Vagina (tissue), 2 donors: ENCODE results near the gene SPATA20. TPM values are rescaled to one million over a fixed set of nuclear protein-coding genes. Genes with fewer than 3 reads are reported as not detected.

ENCODE experiments used
- DNase-seq, 2 donors: peaks; one replicate each; pipeline ENCODE4 v3.0.0-alpha.2; 2017; ENCODE audit errors: extremely low spot score in 2 of 2
- H3K27ac ChIP-seq: fragments of 200-600 bp; sonication (generic); one replicate; pipeline ENCODE4 v1.5.1; 2019
- H3K27me3 ChIP-seq: fragments of 200-600 bp; sonication (generic); one replicate; pipeline ENCODE4 v1.5.1; 2019
- H3K36me3 ChIP-seq, 2 donors: fragments of 200-600 bp; sonication (generic); one replicate each; pipeline ENCODE4 v1.5.1; 2017 to 2019
- H3K4me1 ChIP-seq: fragments of 200-600 bp; sonication (generic); one replicate; pipeline ENCODE4 v1.5.1; 2019
- H3K4me3 ChIP-seq, 2 donors: fragments of 200-600 bp; sonication (generic); 1 replicate in 1 of 2; 2 replicates in 1 of 2; pipeline ENCODE4 v1.5.1; 2016 to 2019
- H3K9me3 ChIP-seq: fragments of 200-600 bp; sonication (generic); one replicate; pipeline ENCODE4 v1.5.1; 2019
- POLR2A ChIP-seq, 2 donors: fragments of 450-650 bp; IDR thresholded peaks; one replicate each; pipeline ENCODE4 v1.6.1; 2017; ENCODE audit warnings: antibody characterized with exemption in 2 of 2, mild to moderate bottlenecking in 2 of 2, moderate library complexity in 2 of 2
- POLR2AphosphoS5 ChIP-seq, 2 donors: sonication (generic); formaldehyde crosslinking; IDR thresholded peaks; one replicate each; pipeline ENCODE4 v1.9.0; 2017; ENCODE audit warnings: antibody characterized with exemption in 2 of 2, mild to moderate bottlenecking in 2 of 2, low read depth in 1 of 2; ENCODE audit not compliant: insufficient read depth in 1 of 2
- intact Hi-C: fragments of 100-400 bp; cut with DNase I; formaldehyde crosslinking; loops from one replicate; pipeline ENCODE4 v1.15.1; 2023
- total RNA-seq: library from RNA; depleted of rRNA; stranded (reverse); fragments of >200 nt; gene quantifications from one replicate; pipeline ENCODE4 v1.2.3, GENCODE V29; 2016
- TF ChIP-seq, protein P1 (sequence below), 3 experiments: fragments of 450-650 bp in 2 of 3; fragments of 200-600 bp in 1 of 3; sonication (generic) in 1 of 3; IDR thresholded peaks; one replicate each; pipeline ENCODE4 v1.5.1; 2017 to 2019; ENCODE audit warnings: antibody characterized with exemption in 3 of 3, mild to moderate bottlenecking in 2 of 3, moderate library complexity in 2 of 3

Gene SPATA20
- total RNA-seq, 1 donor from 2014 or later = 73.4 TPM

DNA sequence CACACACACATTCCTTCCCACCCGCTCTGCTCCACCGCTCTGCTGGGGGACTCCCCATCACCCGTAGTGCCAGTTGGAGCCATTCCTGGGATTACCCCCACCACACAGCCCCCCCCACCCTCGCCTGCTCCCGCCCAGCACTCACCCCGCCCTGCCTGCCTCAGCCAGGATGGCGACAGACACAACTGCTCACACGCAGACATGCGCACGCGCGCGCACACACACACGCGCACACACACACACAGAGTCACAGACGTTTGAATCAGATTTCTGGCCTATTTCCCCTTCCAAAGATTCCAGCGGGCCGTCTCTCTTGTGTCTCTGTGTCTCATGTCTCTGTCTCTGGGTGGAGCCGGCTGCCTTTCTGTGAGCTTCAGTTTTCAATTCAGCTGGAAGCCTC, 17.9 kb downstream of the SPATA20 start:
- peak overlapping the region; percentile 13 to 38 for H3K4me3 ChIP-seq
- H3K9me3 ChIP-seq = no peaks in the 10 kb centered on the region
- H3K27me3 ChIP-seq = no peaks in the 10 kb centered on the region
- intact Hi-C loops = no loop called here
- peaks cover 54% of the 10 kb centered on the region for H3K4me1 ChIP-seq
- H3K27ac ChIP-seq = peak overlapping the region; percentile 92
- DNase-seq = peak in 1 of 2 donors; percentile 97
- no peaks in the 10 kb centered on the region for H3K36me3 ChIP-seq
- TF ChIP-seq POLR2AphosphoS5 (IDR thresholded peaks at IDR 0.05; ENCODE audit: insufficient read depth in 1 of 2, low read depth in 1 of 2) (peak in 1 of 2 donors; percentile 52), POLR2A (IDR thresholded peaks at IDR 0.05) (no peak)

DNA sequence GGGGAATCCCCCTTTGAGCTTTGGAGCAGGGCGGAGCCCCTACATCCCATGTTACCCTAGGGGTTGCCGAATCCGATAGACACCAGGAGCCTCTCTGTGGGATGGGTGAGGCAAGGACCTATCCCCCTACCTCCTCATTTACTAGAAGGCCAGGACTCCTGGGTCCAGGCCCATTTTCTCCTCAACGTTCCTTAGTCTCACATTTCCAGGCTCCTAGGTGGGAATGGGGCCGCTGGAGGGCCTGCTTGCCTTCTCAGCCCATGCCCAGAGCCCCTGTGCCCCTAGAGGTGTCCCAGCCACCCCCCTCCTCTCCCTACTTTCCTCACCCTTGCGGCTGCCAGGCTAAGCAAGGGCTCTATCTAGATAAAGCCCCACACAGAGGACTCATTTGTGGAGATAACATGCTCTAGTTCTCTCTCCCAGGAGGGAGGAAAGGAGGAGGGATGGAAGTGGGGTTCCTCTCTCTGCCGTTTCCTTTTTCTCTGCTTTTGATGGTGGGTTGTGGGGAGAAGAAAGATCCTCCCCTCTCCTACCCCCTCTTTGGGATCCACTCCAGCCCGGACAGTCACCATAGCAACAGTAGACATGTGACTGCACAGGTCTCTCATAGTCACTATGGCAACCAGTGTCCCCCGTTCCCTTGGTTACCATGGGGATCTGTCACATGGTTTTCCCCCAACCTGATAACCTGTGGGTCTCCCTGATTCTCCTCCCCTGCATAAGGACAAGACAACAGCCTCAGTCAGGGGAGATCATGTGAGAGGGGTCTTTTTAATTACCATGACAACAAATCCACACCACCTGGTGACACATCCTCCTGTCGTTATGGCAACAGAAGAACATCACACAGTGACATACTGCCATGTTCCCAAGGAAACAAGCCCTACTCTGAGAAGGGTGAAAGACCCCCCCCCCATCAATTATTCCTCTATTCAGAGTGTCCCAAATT, 18.7 kb downstream of the SPATA20 start:
- DNase-seq = no peak
- Histone ChIP-seq H3K9me3 (no peaks in the 10 kb centered on the region), H3K27me3 (no peaks in the 10 kb centered on the region), H3K4me3 (peak overlapping the region in 1 of 2 donors; percentile 38), H3K36me3 (no peaks in the 10 kb centered on the region), H3K27ac (peak overlapping the region; percentile 92), H3K4me1 (peaks cover 51% of the 10 kb centered on the region)
- TF ChIP-seq, protein P1, sequence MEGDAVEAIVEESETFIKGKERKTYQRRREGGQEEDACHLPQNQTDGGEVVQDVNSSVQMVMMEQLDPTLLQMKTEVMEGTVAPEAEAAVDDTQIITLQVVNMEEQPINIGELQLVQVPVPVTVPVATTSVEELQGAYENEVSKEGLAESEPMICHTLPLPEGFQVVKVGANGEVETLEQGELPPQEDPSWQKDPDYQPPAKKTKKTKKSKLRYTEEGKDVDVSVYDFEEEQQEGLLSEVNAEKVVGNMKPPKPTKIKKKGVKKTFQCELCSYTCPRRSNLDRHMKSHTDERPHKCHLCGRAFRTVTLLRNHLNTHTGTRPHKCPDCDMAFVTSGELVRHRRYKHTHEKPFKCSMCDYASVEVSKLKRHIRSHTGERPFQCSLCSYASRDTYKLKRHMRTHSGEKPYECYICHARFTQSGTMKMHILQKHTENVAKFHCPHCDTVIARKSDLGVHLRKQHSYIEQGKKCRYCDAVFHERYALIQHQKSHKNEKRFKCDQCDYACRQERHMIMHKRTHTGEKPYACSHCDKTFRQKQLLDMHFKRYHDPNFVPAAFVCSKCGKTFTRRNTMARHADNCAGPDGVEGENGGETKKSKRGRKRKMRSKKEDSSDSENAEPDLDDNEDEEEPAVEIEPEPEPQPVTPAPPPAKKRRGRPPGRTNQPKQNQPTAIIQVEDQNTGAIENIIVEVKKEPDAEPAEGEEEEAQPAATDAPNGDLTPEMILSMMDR (IDR thresholded peaks at IDR 0.05) = no peak
- TF ChIP-seq POLR2AphosphoS5 (IDR thresholded peaks at IDR 0.05; ENCODE audit: insufficient read depth in 1 of 2, low read depth in 1 of 2) = no peak
- TF ChIP-seq POLR2A (IDR thresholded peaks at IDR 0.05) = no peak
- intact Hi-C loops = no loop called here

DNA sequence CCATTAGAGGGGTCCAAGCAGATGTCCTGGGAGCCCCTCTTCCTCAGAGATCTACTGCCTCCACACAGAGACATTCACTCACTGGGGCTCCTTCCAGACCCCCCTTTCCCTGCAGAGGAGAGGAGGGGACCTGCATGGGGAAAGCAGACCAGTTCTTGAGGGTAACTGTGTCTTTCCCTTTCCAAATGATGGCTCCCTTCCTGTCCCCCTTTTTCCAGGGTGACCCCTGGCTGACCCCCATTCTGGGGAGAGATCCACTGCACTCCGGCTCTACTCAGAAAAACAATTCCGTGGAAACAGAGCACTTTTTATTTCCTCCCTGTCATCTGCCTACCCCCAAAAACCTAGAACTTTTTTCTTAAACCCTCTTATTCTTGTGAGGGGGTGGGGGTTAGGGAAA, 19.9 kb downstream of the SPATA20 start:
- no peaks in the 10 kb centered on the region for H3K27me3 ChIP-seq
- no peak for DNase-seq
- no peak overlapping the region for H3K27ac ChIP-seq
- intact Hi-C loops = no loop called here
- no peaks in the 10 kb centered on the region for H3K36me3 ChIP-seq
- H3K9me3 ChIP-seq = no peaks in the 10 kb centered on the region
- TF ChIP-seq POLR2AphosphoS5 (IDR thresholded peaks at IDR 0.05; ENCODE audit: insufficient read depth in 1 of 2, low read depth in 1 of 2) (no peak), POLR2A (IDR thresholded peaks at IDR 0.05) (no peak)
- TF ChIP-seq, protein P1 (IDR thresholded peaks at IDR 0.05) = no peak
- H3K4me3 ChIP-seq = no peak overlapping the region
- H3K4me1 ChIP-seq = peaks cover 39% of the 10 kb centered on the region

DNA sequence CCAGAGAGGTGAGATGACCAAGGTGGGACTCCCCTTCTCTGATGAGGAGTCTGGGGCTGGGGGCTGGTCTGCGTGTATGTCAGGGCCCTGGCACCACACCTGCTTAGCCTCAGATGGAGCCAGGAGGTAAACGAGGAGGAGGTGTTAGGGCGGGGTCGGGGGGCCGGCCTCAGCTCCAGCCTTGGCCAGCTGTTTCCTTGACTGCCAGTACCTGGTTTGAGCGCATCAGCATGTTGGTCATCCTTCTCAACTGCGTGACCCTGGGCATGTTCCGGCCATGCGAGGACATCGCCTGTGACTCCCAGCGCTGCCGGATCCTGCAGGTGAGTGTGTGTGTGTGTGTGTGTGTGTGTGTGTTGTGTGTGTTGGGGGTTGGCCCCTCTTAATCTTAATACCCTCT, 21.7 kb downstream of the SPATA20 start:
- DNase-seq = no peak
- H3K9me3 ChIP-seq = no peaks in the 10 kb centered on the region
- H3K4me3 ChIP-seq = no peak overlapping the region
- no peaks in the 10 kb centered on the region for H3K36me3 ChIP-seq
- intact Hi-C loops = no loop called here
- peaks cover 23% of the 10 kb centered on the region for H3K4me1 ChIP-seq
- no peak overlapping the region for H3K27ac ChIP-seq
- H3K27me3 ChIP-seq = no peaks in the 10 kb centered on the region
- TF ChIP-seq, protein P1 (IDR thresholded peaks at IDR 0.05) = no peak
- no peak for TF ChIP-seq POLR2A (IDR thresholded peaks at IDR 0.05)
- no peak for TF ChIP-seq POLR2AphosphoS5 (IDR thresholded peaks at IDR 0.05; ENCODE audit: insufficient read depth in 1 of 2, low read depth in 1 of 2)

DNA sequence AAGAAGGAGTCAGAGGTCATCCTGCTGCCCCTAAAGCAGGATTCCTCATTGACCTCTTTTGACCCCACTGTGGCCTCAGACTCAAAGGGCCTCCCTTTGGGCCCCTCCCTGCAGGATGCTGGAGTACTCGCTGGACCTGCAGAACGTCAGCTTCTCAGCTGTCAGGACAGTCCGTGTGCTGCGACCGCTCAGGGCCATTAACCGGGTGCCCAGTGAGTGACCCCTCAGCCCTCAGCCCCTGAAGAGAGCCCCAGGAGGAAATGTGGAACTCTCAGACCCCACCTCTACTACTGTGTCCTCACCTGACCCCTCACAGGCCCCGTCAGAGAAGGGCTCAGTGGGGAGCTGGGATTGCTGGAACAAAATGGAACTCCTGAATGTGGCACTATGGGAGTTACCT, 22.6 kb downstream of the SPATA20 start:
- no peak for TF ChIP-seq POLR2A (IDR thresholded peaks at IDR 0.05)
- TF ChIP-seq POLR2AphosphoS5 (IDR thresholded peaks at IDR 0.05; ENCODE audit: insufficient read depth in 1 of 2, low read depth in 1 of 2) = no peak
- TF ChIP-seq, protein P1 (IDR thresholded peaks at IDR 0.05) = no peak
- Histone ChIP-seq H3K36me3 (no peaks in the 10 kb centered on the region), H3K27ac (no peak overlapping the region), H3K9me3 (no peaks in the 10 kb centered on the region), H3K4me3 (no peak overlapping the region), H3K27me3 (no peaks in the 10 kb centered on the region), H3K4me1 (peaks cover 18% of the 10 kb centered on the region)
- DNase-seq = no peak
- intact Hi-C loops = no loop called here
